ENCODE data around the gene NXF1. TPM values are rescaled to one million over a fixed set of nuclear protein-coding genes. Genes with fewer than 3 reads are reported as not detected.

The NXF1 gene
- total and polyA plus RNA-seq, 2 of the 13 experiments (the other 11 are each of a cell fraction or from before 2014, with no cell fraction given), result 30.4 to 30.9 TPM

DNA sequence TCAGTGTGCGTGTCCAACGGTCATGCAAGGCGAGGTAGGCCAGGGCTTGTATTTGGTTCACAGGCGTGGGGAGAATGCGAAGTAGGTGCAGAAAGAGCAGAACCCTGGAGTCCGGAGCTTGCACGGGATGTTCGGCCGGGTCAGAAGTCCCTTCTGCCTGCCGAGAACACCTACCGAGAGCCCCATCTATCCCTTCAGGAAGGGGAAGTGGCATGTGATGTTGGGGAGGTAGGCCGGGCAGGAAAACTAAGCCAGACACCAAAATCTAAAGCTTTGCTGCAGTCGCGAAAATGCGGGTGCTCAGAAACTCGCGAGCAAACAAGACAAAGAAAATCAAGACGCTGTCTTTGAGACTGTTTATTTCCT lies 34.5 kb downstream of the NXF1 start (continued):
- TF ChIP-seq ZBTB10 (CRISPR knock-in tag; IDR thresholded peaks at IDR 0.05; ENCODE audit: borderline replicate concordance) (no peak), ZNF775 (CRISPR knock-in tag; IDR thresholded peaks at IDR 0.05; ENCODE audit: borderline replicate concordance) (no peak), CREM (IDR thresholded peaks at IDR 0.05) (peak; percentile 26; the same call in 1 of the 2 replicates), CREM (CRISPR knock-in tag; IDR thresholded peaks at IDR 0.05) (no peak), ZNF678 (CRISPR knock-in tag; IDR thresholded peaks at IDR 0.05) (no peak), RCOR2 (CRISPR knock-in tag; IDR thresholded peaks at IDR 0.05) (no peak), ZNF672 (CRISPR knock-in tag; IDR thresholded peaks at IDR 0.05) (no peak), ZNF773 (CRISPR knock-in tag; IDR thresholded peaks at IDR 0.05; ENCODE audit: borderline replicate concordance) (no peak), ZFAT (CRISPR knock-in tag; conservative IDR thresholded peaks at IDR 0.05) (0 out of 2 replicates have a peak, but pooled peaks have one; percentile 72), RFX5 (IDR thresholded peaks at IDR 0.05; ENCODE audit: low read depth, low read length) (no peak), ZNF589 (CRISPR knock-in tag; conservative IDR thresholded peaks at IDR 0.05) (no peak), BORCS8-MEF2B (CRISPR knock-in tag; IDR thresholded peaks at IDR 0.05) (no peak), RAD51 (IDR thresholded peaks at IDR 0.05; ENCODE audit: borderline replicate concordance) (no peak), ZNF605 (CRISPR knock-in tag; IDR thresholded peaks at IDR 0.05) (peak; percentile 10; the same call in 1 of the 2 replicates), ISL2 (CRISPR knock-in tag; IDR thresholded peaks at IDR 0.05) (peak; percentile 14; the same call in 1 of the 2 replicates), MED1 (CRISPR knock-in tag; IDR thresholded peaks at IDR 0.05) (peak; percentile 9; the same call in 1 of the 2 replicates), FOXJ3 (CRISPR knock-in tag; IDR thresholded peaks at IDR 0.05; ENCODE audit: borderline replicate concordance) (no peak), FOXC1 (CRISPR knock-in tag; IDR thresholded peaks at IDR 0.05; ENCODE audit: borderline replicate concordance) (no peak), ZNF800 (CRISPR knock-in tag; IDR thresholded peaks at IDR 0.05) (peak; percentile 64; the same call in 1 of the 2 replicates), SRY (CRISPR knock-in tag; IDR thresholded peaks at IDR 0.05) (no peak), SNRNP70 (IDR thresholded peaks at IDR 0.05; ENCODE audit: low read depth, low read length) (no peak)
- TF ChIP-seq, protein P1, sequence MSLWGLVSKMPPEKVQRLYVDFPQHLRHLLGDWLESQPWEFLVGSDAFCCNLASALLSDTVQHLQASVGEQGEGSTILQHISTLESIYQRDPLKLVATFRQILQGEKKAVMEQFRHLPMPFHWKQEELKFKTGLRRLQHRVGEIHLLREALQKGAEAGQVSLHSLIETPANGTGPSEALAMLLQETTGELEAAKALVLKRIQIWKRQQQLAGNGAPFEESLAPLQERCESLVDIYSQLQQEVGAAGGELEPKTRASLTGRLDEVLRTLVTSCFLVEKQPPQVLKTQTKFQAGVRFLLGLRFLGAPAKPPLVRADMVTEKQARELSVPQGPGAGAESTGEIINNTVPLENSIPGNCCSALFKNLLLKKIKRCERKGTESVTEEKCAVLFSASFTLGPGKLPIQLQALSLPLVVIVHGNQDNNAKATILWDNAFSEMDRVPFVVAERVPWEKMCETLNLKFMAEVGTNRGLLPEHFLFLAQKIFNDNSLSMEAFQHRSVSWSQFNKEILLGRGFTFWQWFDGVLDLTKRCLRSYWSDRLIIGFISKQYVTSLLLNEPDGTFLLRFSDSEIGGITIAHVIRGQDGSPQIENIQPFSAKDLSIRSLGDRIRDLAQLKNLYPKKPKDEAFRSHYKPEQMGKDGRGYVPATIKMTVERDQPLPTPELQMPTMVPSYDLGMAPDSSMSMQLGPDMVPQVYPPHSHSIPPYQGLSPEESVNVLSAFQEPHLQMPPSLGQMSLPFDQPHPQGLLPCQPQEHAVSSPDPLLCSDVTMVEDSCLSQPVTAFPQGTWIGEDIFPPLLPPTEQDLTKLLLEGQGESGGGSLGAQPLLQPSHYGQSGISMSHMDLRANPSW (CRISPR knock-in tag; IDR thresholded peaks at IDR 0.05; ENCODE audit: borderline replicate concordance), result no peak
- TF ChIP-seq, protein P2, sequence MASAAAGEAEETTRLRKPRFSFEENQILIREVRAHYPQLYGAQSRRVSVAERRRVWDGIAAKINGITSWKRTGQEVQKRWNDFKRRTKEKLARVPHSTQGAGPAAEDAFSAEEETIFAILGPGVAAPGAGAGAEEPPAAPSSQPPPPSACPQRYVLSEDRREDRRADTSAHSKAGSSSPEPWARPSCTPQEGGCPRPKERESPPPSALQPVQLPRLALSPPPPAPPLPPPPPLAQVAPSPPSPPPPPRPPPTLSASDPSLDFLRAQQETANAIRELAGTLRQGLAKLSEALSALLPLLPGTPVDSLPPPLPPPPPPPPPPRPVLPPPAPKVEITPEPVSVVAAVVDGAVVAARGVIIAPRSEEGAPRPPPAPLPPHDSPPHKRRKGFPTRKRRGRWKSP (CRISPR knock-in tag; IDR thresholded peaks at IDR 0.05), result 0 out of 2 replicates have a peak, but pooled peaks have one; percentile 40
- TF ChIP-seq, protein P3, sequence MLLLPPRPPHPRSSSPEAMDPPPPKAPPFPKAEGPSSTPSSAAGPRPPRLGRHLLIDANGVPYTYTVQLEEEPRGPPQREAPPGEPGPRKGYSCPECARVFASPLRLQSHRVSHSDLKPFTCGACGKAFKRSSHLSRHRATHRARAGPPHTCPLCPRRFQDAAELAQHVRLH (CRISPR knock-in tag; IDR thresholded peaks at IDR 0.05; ENCODE audit: borderline replicate concordance, low read depth), result no peak
